ENCODE results near the gene IFITM2. TPM values are rescaled to one million over a fixed set of nuclear protein-coding genes. Genes with fewer than 3 reads are reported as not detected.
A peak's percentile ranks its signal among the peaks of the same experiment; 100 is the strongest.

IFITM2 gene
- total and polyA plus RNA-seq, 2 of the 13 experiments (the other 11 are each of a cell fraction or from before 2014, with no cell fraction given) = 13.8 to 267 TPM

- TF ChIP-seq ZNF343 (CRISPR knock-in tag; IDR thresholded peaks at IDR 0.05) = 0 out of 2 replicates have a peak, but pooled peaks have one; percentile 58
- TF ChIP-seq FOXC1 (CRISPR knock-in tag; IDR thresholded peaks at IDR 0.05; ENCODE audit: borderline replicate concordance) = peak; percentile 29; the same call in 1 of the 2 replicates
- no peak for TF ChIP-seq ZNF354B (CRISPR knock-in tag; IDR thresholded peaks at IDR 0.05)
- peak; percentile 61; the same call in 1 of the 2 replicates for TF ChIP-seq ATF5 (CRISPR knock-in tag; IDR thresholded peaks at IDR 0.05; ENCODE audit: low read depth)
- TF ChIP-seq ZKSCAN8 (CRISPR knock-in tag; IDR thresholded peaks at IDR 0.05; ENCODE audit: borderline replicate concordance) = peak; percentile 38; the same call in 1 of the 2 replicates
- TF ChIP-seq AGO2 (optimal IDR thresholded peaks at IDR 0.05; ENCODE audit: low read depth, low read length) = peak; percentile 99
- no peak for TF ChIP-seq HNF1A (IDR thresholded peaks at IDR 0.05; ENCODE audit: low read depth)
- TF ChIP-seq HNF1A (CRISPR knock-in tag; IDR thresholded peaks at IDR 0.05; ENCODE audit: borderline replicate concordance) = peak; percentile 72; the same call in 1 of the 2 replicates
- TF ChIP-seq ZNF547 (CRISPR knock-in tag; IDR thresholded peaks at IDR 0.05) = peak; percentile 87
- TF ChIP-seq ZNF616 (CRISPR knock-in tag; IDR thresholded peaks at IDR 0.05; ENCODE audit: low read depth) = no peak
- no peak; the same call in 1 of the 2 replicates for TF ChIP-seq DPF2 (CRISPR knock-in tag; IDR thresholded peaks at IDR 0.05; ENCODE audit: borderline replicate concordance, low read depth)
- TF ChIP-seq HDAC1 (CRISPR knock-in tag; IDR thresholded peaks at IDR 0.05) = peak; percentile 81
- TF ChIP-seq, protein P1, sequence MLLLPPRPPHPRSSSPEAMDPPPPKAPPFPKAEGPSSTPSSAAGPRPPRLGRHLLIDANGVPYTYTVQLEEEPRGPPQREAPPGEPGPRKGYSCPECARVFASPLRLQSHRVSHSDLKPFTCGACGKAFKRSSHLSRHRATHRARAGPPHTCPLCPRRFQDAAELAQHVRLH (CRISPR knock-in tag; IDR thresholded peaks at IDR 0.05; ENCODE audit: borderline replicate concordance, low read depth) = no peak
- peak; percentile 60 for TF ChIP-seq IKZF4 (CRISPR knock-in tag; IDR thresholded peaks at IDR 0.05; ENCODE audit: borderline replicate concordance, low read depth, not compliant biosample characterization)
- no peak for TF ChIP-seq SMAD9 (CRISPR knock-in tag; IDR thresholded peaks at IDR 0.05)
- TF ChIP-seq PRPF4 (IDR thresholded peaks at IDR 0.05; ENCODE audit: low read depth, low read length, poor library complexity, severe bottlenecking) = no peak
- TF ChIP-seq SCMH1 (CRISPR knock-in tag; IDR thresholded peaks at IDR 0.05; ENCODE audit: borderline replicate concordance) = no peak
- TF ChIP-seq, protein P2, sequence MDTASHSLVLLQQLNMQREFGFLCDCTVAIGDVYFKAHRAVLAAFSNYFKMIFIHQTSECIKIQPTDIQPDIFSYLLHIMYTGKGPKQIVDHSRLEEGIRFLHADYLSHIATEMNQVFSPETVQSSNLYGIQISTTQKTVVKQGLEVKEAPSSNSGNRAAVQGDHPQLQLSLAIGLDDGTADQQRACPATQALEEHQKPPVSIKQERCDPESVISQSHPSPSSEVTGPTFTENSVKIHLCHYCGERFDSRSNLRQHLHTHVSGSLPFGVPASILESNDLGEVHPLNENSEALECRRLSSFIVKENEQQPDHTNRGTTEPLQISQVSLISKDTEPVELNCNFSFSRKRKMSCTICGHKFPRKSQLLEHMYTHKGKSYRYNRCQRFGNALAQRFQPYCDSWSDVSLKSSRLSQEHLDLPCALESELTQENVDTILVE (CRISPR knock-in tag; IDR thresholded peaks at IDR 0.05) = 0 out of 2 replicates have a peak, but pooled peaks have one; percentile 28
- no peak for TF ChIP-seq NR2F6 (IDR thresholded peaks at IDR 0.05)
- no peak; the same call in 1 of the 2 replicates for TF ChIP-seq NR2F6 (CRISPR knock-in tag; IDR thresholded peaks at IDR 0.05)
- TF ChIP-seq ZNF878 (CRISPR knock-in tag; IDR thresholded peaks at IDR 0.05) = no peak; the same call in 1 of the 2 replicates
- peak; percentile 85; the same call in 1 of the 2 replicates for TF ChIP-seq TSC22D2 (CRISPR knock-in tag; IDR thresholded peaks at IDR 0.05; ENCODE audit: borderline replicate concordance)
- peak; percentile 67 for TF ChIP-seq ZMAT3 (CRISPR knock-in tag; conservative IDR thresholded peaks at IDR 0.05)
- TF ChIP-seq ZNF451 (CRISPR knock-in tag; IDR thresholded peaks at IDR 0.05) = 0 out of 2 replicates have a peak, but pooled peaks have one; percentile 38
Measured at GRCh38 chr11:355581-356458, 48.2 kb downstream of the IFITM2 start (continued).

Data from HepG2 (cell line).